Subcutaneous adipose tissue (tissue), 4 donors: ENCODE measurements around the gene LHX5. TPM values are rescaled to one million over a fixed set of nuclear protein-coding genes. Genes with fewer than 3 reads are reported as not detected.

ENCODE experiments used
- CTCF ChIP-seq: fragments of 450-650 bp; IDR thresholded peaks from one replicate; pipeline ENCODE4 v1.5.1; 2016; ENCODE audit warnings: low read depth, mild to moderate bottlenecking, control low read depth, antibody characterized with exemption, moderate library complexity
- total RNA-seq, 4 donors: library from RNA; depleted of rRNA; stranded (reverse); fragments of >200 nt; gene quantifications; one replicate each; pipeline ENCODE4 v1.1.0, GENCODE V29; 2016

Gene LHX5
- total RNA-seq, 4 donors from 2014 or later, result not detected

- TF ChIP-seq CTCF, result no peak
Observed at GRCh38 chr12:113504917-113505316, 33.2 kb upstream of the LHX5 start.

- no peak for TF ChIP-seq CTCF
Observed at GRCh38 chr12:113500782-113501311, 29.2 kb upstream of the LHX5 start.

- TF ChIP-seq CTCF, result no peak
Observed at GRCh38 chr12:113500306-113500675, 28.6 kb upstream of the LHX5 start.

GRCh38 chr12:113498490-113498889 is 26.8 kb upstream of the LHX5 start:
- TF ChIP-seq CTCF, result no peak

GRCh38 chr12:113497693-113498092 is 26.0 kb upstream of the LHX5 start:
- TF ChIP-seq CTCF, result no peak

DNA sequence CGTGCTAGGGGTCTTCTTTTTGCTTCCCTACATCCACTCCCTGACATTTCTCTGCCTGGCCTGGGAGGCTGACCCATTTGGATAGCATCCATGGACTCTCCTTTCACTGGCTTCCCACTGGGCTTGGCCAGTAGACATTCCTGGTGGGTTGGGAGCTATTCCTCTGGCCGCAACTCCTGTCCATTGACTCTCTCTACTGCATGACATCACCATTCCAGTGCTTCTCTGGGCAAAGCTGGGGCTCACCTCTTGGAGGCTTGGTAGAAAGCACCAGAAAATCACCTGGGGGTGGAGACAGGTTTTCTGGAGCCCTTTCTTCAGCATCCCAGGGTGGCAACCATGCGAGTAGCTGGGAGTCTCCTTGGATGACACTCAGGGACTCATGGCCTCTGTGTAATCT is 16.7 kb upstream of the LHX5 start:
- TF ChIP-seq CTCF, result no peak

DNA sequence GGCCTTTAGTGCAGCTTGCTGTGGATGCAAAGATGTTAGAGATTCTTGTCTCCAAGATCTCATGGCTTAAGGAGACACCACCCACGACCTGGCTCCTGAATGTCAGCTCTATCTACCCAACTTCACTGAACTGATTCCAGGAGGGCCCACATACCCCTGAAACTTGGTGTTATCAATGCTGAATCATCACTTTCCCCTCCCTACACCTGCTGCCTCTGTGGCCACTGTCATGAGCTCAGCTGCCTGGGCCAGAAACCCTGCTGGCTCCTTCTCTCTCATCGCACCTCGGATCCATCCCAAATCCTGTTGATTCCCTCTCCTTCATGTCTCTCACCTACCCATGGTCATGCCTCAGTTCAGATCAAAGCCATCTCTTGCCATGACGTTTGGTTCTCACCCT is 15.1 kb upstream of the LHX5 start:
- no peak for TF ChIP-seq CTCF
